Activated CD4-positive, alpha-beta T cell treated with anti-CD3 and anti-CD28 coated beads for 1 hour (primary cell): Measurements from ENCODE around the gene SLC7A5.
A peak's percentile ranks its signal among the peaks of the same experiment; 100 is the strongest.
"Not testable (repeated sequence)": the region's sequence is repeated elsewhere in the genome, so short reads cannot be mapped to it uniquely, and the experiment has no call there.

Experiments
- DNase-seq: peaks from one replicate; pipeline ENCODE4 v3.0.0-alpha.2; 2020

SLC7A5 gene

GRCh38 chr16:87860553-87861299 lies 8.6 kb downstream of the SLC7A5 start:
- DNase-seq = no peak

DNA sequence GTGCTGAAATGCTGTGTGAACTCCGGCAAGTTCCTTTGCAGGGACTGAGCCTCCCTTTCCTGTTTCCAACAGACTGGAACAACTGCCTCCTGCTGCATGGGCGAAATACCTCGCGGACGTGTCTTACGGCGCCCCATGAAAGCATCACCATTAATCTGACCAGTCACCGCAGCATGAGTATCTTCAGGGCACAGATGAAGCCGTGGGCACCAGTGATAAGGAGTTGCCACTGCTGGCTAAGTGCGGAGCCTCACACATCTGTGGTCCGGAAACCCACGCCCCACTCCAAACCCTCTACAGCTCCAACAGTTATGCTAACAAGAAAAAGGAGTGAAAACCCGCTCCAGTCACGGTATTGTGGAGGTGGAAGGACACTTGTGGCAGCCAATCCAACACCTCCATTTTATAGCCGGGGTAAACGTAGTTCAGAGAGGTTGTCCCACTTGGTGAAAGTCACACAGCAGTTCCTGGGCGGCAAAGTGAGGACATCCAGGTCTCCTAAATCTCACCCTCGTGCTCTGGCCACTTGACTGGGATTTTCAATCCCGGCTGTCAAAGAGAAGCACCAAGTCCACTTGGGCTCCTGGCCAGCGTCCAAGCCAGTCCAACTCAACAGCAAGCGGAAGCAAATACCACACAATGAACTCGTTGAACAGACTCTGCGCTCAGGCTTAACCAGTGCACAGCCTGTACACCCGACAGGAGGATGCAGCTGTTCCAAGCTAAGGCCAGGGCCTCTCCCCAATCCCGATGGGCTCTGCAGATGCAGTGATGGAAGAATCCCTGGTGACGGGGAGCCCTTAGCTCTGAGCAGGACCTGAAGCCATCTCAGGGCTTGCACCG lies 10.9 kb downstream of the SLC7A5 start:
- DNase-seq = not testable (repeated sequence)

- no peak for DNase-seq
Measured at GRCh38 chr16:87856791-87857228, 12.5 kb downstream of the SLC7A5 start.

DNA sequence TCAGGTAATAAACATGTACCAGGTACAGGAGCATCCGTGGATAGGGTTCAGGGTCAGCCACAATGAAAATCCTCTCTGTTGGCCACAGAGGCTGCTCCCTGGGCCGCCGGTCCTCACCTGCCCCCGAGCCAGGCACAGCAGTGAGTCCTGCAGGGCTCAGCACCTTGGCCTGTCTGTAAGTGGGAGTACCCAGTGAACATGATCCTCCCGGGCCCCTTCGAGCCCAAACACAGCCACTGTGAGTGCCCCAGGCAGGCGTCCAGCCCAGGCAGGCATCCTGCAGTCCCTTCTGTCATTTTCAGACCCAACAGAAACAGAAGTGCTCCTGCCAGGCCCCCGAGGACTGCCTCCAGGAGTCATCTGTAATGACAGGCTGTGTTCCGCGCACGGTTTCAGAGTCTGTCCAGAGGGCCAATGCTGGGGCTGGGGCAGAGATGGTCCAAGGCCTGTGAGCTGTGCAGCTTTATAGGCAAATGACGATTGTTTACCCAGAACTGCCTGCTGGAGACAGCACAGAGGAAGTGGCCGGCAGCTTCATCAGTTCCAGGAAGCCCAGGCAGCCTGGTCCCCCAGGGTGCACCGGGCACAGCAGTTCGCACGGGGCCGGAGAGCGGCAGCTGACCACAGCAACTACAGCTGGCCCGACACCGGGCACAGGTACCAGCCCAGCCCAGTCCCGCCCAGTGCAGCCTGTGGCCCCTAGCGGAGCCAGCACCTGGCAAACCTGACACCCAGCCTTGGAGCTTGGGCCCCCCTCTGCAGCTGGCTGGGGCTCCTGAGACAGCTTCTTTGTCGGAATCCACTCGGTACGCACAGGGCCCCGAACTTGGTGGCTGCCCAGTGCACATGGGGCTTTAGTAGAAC lies 13.2 kb downstream of the SLC7A5 start:
- DNase-seq = no peak

DNA sequence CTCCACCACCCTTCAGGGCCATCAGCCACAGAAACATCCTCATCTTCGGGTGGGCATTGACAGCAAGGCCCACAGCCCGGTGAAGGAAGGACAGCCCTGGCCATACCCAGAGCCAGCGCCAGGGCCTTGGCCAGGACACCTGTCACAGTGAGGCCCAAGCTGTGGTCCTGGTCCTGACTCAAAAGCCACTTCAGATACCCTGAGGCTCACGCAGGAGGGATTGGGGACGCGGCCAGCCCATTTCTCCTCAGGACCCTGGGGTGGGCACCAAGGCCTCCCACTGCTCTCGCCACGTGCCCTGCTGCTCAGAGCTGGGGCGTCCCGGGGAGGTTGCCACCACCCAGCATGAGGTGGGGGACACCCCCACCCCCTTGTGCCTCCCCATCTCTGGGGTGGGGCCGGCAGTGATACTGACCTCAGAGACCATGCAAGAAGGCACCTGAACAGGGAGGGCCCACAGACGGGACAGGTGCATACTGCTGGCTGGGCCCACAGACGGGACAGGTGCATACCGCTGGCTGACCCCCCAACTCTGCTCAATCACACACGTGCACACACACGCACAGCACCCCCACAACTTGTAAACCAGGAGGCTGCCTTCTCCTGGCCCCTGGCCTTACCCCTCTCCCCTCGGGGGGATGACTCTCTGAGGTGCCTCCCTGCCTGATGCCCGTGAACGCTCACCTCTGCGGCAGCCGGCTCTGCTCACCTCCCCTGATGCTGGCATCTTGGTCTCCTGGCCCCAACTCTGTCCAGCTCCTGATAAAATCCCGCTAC lies 14.2 kb downstream of the SLC7A5 start:
- DNase-seq = no peak

DNA sequence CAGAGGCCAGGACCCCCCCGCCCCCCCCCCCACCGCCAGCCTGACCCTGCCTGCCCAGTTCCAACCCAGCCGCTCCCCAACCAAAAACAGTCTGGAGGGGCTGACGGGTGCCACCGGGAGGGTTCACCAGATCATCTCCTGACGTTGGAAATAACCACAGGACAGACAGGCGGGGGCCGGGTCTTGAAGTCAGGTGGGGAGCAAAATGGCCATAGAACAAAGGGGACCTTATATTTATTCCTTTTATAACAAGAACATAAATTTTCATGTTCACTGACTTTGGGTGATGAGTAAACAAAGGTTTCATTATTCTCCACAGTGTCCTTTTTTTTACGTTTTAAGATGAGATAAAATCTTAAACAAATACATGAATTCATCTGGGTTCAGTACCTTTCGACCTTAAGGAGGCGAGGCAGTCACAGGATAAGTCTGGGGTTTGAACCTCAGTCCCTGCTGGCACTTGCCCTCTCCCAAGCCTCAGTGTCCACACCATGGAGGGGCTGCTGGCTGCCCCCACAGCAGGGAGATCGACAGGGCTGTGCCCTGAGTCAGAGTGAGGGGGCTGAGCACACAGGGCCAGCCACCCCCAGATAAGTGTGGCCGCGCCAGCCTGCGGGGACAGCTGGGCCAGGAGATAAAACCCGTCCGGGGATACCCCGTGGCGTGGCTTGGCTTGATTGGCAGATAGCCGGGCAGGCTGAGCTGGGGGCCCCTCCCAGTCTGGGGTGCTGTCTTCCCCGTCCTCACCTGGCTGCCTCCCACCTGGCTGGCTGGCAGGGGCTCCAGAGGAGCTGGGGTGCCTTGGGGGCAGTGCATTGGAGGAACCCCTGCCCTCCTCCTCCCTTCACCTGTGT lies 15.0 kb downstream of the SLC7A5 start:
- no peak for DNase-seq

- DNase-seq = peak; percentile 72
Measured at GRCh38 chr16:87853411-87854052, 15.8 kb downstream of the SLC7A5 start.

- DNase-seq = no peak
Measured at GRCh38 chr16:87851601-87852000, 17.7 kb downstream of the SLC7A5 start.

- DNase-seq = no peak
Measured at GRCh38 chr16:87851141-87851587, 18.1 kb downstream of the SLC7A5 start.

DNA sequence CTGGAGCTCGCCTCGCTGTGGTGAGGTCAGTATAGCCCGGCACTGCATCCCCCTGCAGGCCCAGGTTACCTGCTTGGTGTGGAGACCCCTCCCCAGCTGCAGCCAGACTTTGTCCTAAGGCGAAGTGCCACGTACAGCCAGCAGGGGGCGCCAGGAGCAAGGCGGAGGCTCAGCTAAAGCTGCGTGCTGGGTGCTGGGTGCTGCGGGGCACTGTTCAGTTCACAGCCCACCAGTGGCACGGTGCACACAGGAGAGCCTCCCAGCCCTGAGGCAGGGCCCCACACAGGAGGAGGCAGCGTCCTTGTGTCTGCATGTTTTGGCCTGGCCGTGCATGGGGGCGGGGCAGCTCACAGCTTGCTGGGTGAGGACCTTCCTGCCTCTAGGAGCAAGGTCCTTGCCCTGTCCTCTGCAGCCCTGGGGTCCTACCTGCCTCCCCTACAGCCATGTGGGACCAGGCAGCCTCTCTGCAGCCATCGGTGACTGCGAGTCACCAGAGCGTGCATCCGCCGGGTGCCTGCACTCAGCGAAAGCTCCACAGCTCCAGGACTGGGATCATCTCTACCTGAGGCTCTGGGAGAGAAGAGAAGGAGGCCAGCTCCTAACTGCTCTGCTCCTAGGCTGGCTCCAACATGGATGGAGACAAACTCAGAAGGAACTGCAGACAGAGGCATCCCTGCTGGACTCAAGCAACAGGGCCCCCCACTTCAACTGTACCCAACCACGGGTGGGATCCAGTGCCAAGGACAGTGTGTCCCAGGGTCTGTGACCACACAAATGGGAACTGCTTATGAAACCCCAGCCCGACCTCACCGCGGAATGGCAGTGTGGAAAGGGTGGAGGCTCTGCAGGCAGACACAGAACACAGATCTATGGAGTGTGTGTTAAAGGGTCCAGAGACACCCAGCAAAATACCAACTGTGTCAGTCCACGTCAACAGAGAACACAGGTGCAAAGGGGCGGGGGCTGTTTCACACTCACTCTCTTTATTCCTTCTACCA lies 19.0 kb downstream of the SLC7A5 start:
- DNase-seq = peak; percentile 69

DNA sequence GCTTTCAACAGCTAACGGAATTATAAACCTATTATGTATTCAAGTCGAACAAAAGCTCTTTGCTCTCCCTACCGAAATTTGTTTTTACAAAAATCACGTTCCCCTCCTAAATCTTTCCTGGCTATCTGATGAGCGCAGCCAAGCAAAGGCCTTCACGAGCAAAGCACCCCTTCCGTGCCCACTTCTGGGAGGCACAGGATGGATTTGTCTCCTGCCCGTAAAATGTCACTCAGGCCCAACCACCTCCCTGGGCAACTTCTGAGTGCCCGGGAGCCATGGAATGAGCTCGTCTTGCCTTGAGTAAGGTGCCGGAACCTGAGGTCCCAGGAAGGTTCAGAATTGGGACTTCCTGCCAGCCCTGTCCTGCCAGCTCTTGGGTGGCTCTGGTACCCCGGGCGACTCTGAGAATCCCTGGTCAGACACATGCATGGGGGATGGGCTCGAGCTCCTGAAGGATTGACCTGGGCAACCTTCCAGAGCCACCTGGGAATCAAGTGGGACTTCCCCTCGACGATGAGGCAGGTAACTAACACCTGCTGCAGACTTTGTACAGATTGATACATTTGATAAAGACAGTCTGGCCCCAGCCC lies 19.8 kb downstream of the SLC7A5 start:
- no peak for DNase-seq

DNA sequence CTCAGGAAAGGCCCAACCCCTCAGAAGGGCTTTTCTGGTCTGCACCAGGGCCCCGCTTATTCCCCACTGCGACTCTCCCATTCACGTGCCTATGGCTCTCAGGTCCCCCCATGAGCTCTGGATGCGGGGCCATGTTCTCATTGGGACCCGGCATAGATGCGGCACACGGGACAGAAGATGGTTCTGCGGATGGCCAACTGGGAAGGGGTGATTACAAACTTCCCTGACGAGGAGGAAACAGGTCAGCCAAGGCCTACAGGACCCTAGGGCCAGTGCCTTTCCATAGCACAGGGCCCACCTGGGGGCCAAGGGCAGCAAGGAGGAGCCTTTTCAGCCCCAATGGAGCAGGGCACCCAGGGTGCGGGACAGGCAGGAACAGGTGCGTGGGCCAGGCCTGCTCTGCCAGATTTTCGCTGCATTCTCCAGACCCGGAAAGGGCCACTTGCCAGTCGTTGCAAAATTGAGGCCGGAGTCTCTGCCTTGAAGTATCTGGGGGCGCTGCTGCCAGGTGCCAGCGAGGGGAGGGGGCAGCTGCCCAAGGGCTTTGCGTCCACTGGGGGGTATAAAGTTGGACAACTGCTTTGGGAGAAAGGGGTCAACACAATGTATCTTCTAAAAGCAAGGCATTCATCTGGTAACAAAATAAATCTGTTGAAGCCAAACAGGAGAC lies 20.5 kb downstream of the SLC7A5 start:
- DNase-seq = no peak

DNA sequence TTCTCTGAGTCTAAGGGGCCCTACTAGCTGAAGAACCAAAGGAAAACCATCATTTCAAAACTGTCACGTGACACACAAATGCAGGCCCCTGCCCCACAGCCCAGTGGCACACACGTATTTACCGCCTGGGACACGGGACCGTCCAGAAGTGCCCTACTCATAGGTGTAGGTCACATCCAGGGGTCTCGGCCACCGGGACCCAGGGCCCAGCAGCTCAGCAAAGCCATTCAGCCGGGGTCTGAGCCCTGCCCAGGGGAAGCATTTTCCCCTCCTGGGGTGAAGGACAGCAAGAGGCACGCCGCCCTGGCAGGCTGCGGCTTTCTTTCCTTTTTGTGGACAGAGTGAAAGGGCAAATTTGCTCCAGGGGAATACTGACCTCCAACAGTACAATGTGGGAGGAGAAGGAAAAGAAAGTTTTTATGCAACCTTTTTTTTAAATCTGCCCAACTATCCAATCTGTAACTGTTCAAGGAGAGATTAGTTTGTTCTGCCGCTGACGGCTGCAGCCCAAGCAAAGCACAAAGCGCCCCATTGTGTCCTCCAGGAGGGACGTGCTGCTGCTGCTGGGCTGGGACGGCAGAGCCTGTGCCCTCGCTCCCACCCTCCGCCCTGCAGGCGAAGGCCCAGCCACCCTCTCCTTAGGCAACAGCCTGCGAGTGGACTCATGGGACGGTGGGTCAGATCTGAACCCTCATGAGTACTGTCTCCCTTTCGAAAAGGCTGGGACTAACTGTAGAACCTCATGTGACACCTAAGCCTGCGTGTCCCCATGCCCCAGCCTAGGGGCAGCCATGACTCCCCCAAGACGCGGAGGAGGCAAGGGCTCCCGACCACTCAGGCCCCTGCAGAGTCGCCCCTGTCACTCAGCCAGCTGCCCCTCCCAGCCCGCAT lies 21.3 kb downstream of the SLC7A5 start:
- no peak for DNase-seq

GRCh38 chr16:87847467-87847784 lies 21.9 kb downstream of the SLC7A5 start:
- no peak for DNase-seq

DNA sequence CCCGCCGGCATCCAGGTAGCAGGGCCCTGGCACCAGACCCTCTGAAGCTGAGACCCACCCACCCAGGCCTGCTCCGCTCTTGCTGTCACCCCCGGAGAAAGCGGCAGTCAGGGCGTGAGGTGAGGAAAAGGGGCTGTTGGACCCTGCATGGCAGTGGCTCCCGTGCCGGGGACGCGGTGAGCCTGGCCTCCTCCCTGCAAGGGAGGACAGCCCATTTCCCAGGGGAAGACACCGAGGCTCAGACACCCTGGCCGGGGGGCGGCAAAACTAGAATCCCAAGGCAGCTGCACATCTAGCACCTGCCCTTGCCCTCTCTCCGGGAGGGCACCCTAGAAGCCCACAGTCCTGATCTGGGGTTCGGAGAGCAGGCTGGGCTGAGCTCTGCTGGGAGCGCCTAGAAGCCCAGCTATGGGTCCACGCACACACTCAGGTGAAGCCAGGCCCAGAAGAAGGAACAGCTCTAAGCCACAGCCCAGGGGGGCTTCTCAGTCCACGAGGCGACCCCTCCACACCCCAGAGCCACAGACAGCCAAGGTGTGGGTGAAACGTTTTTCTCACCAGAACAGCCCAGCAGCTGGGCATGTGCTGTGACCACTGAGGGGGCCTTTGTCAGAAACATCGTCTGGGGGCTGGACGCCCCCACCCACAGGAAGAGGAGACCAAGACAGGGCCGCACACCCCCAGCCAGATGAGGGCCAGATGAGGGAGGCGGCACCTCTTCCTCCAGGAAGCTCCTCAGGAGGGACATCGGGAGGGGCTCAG lies 22.4 kb downstream of the SLC7A5 start:
- DNase-seq = no peak

DNA sequence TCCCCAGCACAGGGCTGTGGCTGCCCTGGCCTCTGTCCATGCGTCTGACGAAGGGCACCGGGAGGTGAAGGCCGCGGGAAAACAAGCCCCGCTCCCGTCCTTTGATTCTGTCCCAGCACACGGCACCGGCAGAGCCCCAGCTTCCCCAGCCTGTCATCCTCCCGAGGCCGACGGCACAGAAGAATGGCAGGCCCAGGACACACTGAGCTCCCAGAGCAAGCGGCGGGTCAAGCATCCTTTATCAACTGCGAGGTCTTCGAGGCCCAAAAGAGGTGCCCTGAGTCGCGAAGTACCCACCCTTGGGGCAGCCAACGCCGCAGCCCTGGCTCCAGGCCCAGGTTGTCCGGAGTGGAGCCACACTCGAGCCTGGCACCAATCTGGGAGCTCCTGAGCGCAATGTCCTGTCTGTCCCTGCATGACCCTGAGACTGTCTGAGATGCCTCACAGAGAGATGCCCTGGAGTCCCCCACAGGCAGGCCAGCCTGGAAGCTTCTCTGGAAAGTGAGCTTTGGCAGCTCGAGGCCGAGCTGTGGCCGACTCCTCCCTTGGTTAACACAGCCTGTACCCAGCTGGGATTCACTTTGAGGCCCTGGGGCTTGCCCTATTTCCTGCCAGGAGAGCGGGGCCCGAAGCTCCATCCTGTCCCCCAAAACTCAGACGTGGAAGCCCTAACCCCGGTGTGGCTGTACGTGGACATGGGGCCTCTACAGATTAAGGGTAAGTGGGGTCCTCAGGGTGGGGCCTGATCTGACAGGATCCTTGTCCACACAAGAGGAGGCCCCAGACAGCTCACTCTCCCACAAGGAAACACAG lies 23.3 kb downstream of the SLC7A5 start:
- no peak for DNase-seq
